Activated T-helper 1 cell treated with anti-CD3 and anti-CD28 coated beads, Interleukin-12 subunit alpha, Interleukin-12 subunit beta, Interleukin-2, Interleukin-4 antibody, amounts not matched to agents 30 ng/mL and 10 ng/mL and 1 ng/mL, durations not matched to agents 14 hours and 24 hours and 36 hours (primary cell): ENCODE results near the gene ST8SIA5. TPM values are rescaled to one million over a fixed set of nuclear protein-coding genes. Genes with fewer than 3 reads are reported as not detected.
A peak's percentile ranks its signal among the peaks of the same experiment; 100 is the strongest.
"Not testable (repeated sequence)": the region's sequence is repeated elsewhere in the genome, so short reads cannot be mapped to it uniquely, and the experiment has no call there.

Source experiments
- DNase-seq: peaks from one replicate; pipeline ENCODE4 v3.0.0; 2021; ENCODE audit warnings: low spot score
- H3K27ac Mint-ChIP-seq: one replicate; pipeline ENCODE4 v1.8.0; 2021; ENCODE audit warnings: mild to moderate bottlenecking, mixed read lengths
- H3K27me3 Mint-ChIP-seq: one replicate; pipeline ENCODE4 v1.8.0; 2022; ENCODE audit warnings: mild to moderate bottlenecking, moderate library complexity, mixed read lengths; ENCODE audit not compliant: insufficient read depth
- H3K36me3 Mint-ChIP-seq: one replicate; pipeline ENCODE4 v1.8.0; 2021; ENCODE audit warnings: low read depth, mixed read lengths
- H3K4me1 Mint-ChIP-seq: one replicate; pipeline ENCODE4 v1.8.0; 2021; ENCODE audit warnings: low read depth, mixed read lengths
- H3K4me3 Mint-ChIP-seq: one replicate; pipeline ENCODE4 v1.8.0; 2021; ENCODE audit warnings: mild to moderate bottlenecking, moderate library complexity, mixed read lengths
- H3K9me3 Mint-ChIP-seq: one replicate; pipeline ENCODE4 v1.8.0; 2021; ENCODE audit warnings: mixed read lengths
- intact Hi-C: fragments of 100-400 bp; cut with micrococcal nuclease; formaldehyde crosslinking; loops from one replicate; pipeline ENCODE4 v1.15.1; 2024
- total RNA-seq: library from RNA; stranded (reverse); gene quantifications from 2 replicates; pipeline ENCODE4 v1.2.3, GENCODE V29; 2022

Gene ST8SIA5
- not detected in 2 replicates for total RNA-seq

- Mint-ChIP-seq H3K9me3 (no peaks in the 10 kb centered on the region), H3K4me3 (peak within 1 kb of the TSS; percentile 68), H3K36me3 (no peaks in the 10 kb centered on the region), H3K27ac (no peak within 1 kb of the TSS), H3K4me1 (peaks cover 24% of the 10 kb centered on the region), H3K27me3 (peaks cover 49% of the 10 kb centered on the region)
- no peak for DNase-seq
- intact Hi-C loops = loop anchor here (2.0 to 5.0 kb wide), 3 partner anchors 160 to 498 kb away; partner anchors contain the start of genes KATNAL2 and PIAS2
Observed at GRCh38 chr18:46756559-46757201, at the start of gene ST8SIA5. ST8SIA5 (minus strand) TSS chr18:46757053; CDS start chr18:46756508, 545 bp downstream.

GRCh38 chr18:46795945-46796344 is 39.1 kb upstream of the ST8SIA5 start:
- H3K36me3 Mint-ChIP-seq, H3K27ac Mint-ChIP-seq, DNase-seq, H3K4me1 Mint-ChIP-seq, intact Hi-C loops, H3K27me3 Mint-ChIP-seq, H3K9me3 Mint-ChIP-seq, H3K4me3 Mint-ChIP-seq: not testable (repeated sequence)

- Mint-ChIP-seq H3K27me3 (no peaks in the 10 kb centered on the region), H3K4me3 (no peak overlapping the region), H3K36me3 (no peaks in the 10 kb centered on the region), H3K9me3 (no peaks in the 10 kb centered on the region), H3K27ac (no peak overlapping the region), H3K4me1 (no peaks in the 10 kb centered on the region)
- intact Hi-C loops = no loop called here
- no peak for DNase-seq
Observed at GRCh38 chr18:46794607-46795006, 37.8 kb upstream of the ST8SIA5 start.

- no peaks in the 10 kb centered on the region for H3K4me1 Mint-ChIP-seq
- no peaks in the 10 kb centered on the region for H3K9me3 Mint-ChIP-seq
- H3K4me3 Mint-ChIP-seq = no peak overlapping the region
- DNase-seq = no peak
- no peaks in the 10 kb centered on the region for H3K36me3 Mint-ChIP-seq
- H3K27ac Mint-ChIP-seq = no peak overlapping the region
- intact Hi-C loops = no loop called here
- no peaks in the 10 kb centered on the region for H3K27me3 Mint-ChIP-seq
Observed at GRCh38 chr18:46793565-46793964, 36.7 kb upstream of the ST8SIA5 start.

- no peaks in the 10 kb centered on the region for H3K36me3 Mint-ChIP-seq
- H3K4me3 Mint-ChIP-seq = no peak overlapping the region
- intact Hi-C loops = no loop called here
- H3K27me3 Mint-ChIP-seq = no peaks in the 10 kb centered on the region
- DNase-seq = no peak
- H3K4me1 Mint-ChIP-seq = no peaks in the 10 kb centered on the region
- peaks cover 4% of the 10 kb centered on the region for H3K9me3 Mint-ChIP-seq
- H3K27ac Mint-ChIP-seq = no peak overlapping the region
Observed at GRCh38 chr18:46789088-46789487, 32.2 kb upstream of the ST8SIA5 start.

GRCh38 chr18:46787674-46788073 is 30.8 kb upstream of the ST8SIA5 start:
- no peaks in the 10 kb centered on the region for H3K36me3 Mint-ChIP-seq
- no peak overlapping the region for H3K27ac Mint-ChIP-seq
- H3K9me3 Mint-ChIP-seq = peaks cover 4% of the 10 kb centered on the region
- no peaks in the 10 kb centered on the region for H3K27me3 Mint-ChIP-seq
- DNase-seq = no peak
- intact Hi-C loops = no loop called here
- H3K4me1 Mint-ChIP-seq = no peaks in the 10 kb centered on the region
- H3K4me3 Mint-ChIP-seq = no peak overlapping the region

- H3K36me3 Mint-ChIP-seq = no peaks in the 10 kb centered on the region
- intact Hi-C loops = no loop called here
- H3K4me3 Mint-ChIP-seq = no peak overlapping the region
- no peak for DNase-seq
- peaks cover 2% of the 10 kb centered on the region for H3K27me3 Mint-ChIP-seq
- no peaks in the 10 kb centered on the region for H3K4me1 Mint-ChIP-seq
- no peaks in the 10 kb centered on the region for H3K9me3 Mint-ChIP-seq
- no peak overlapping the region for H3K27ac Mint-ChIP-seq
Observed at GRCh38 chr18:46772357-46772756, 15.5 kb upstream of the ST8SIA5 start.

- Mint-ChIP-seq H3K4me3 (no peak overlapping the region), H3K27ac (no peak overlapping the region), H3K9me3 (no peaks in the 10 kb centered on the region), H3K36me3 (no peaks in the 10 kb centered on the region), H3K4me1 (no peaks in the 10 kb centered on the region), H3K27me3 (peaks cover 2% of the 10 kb centered on the region)
- DNase-seq = no peak
- intact Hi-C loops = no loop called here
Observed at GRCh38 chr18:46771141-46771540, 14.3 kb upstream of the ST8SIA5 start.

- intact Hi-C loops = no loop called here
- no peaks in the 10 kb centered on the region for H3K4me1 Mint-ChIP-seq
- H3K27me3 Mint-ChIP-seq = peaks cover 2% of the 10 kb centered on the region
- H3K9me3 Mint-ChIP-seq = no peaks in the 10 kb centered on the region
- no peak overlapping the region for H3K27ac Mint-ChIP-seq
- DNase-seq = no peak
- H3K4me3 Mint-ChIP-seq = no peak overlapping the region
- no peaks in the 10 kb centered on the region for H3K36me3 Mint-ChIP-seq
Observed at GRCh38 chr18:46770708-46771107, 13.9 kb upstream of the ST8SIA5 start.

- Mint-ChIP-seq H3K27me3 (peaks cover 13% of the 10 kb centered on the region), H3K4me1 (no peaks in the 10 kb centered on the region), H3K27ac (no peak overlapping the region), H3K9me3 (no peaks in the 10 kb centered on the region), H3K36me3 (no peaks in the 10 kb centered on the region), H3K4me3 (no peak overlapping the region)
- DNase-seq = no peak
- intact Hi-C loops = no loop called here
Observed at GRCh38 chr18:46768166-46768921, 11.5 kb upstream of the ST8SIA5 start.

- Mint-ChIP-seq H3K27me3 (peaks cover 20% of the 10 kb centered on the region), H3K9me3 (no peaks in the 10 kb centered on the region)
- intact Hi-C loops = no loop called here
Observed at GRCh38 chr18:46767217-46767616, 10.4 kb upstream of the ST8SIA5 start.

GRCh38 chr18:46764586-46764985 is 7.7 kb upstream of the ST8SIA5 start:
- peaks cover 29% of the 10 kb centered on the region for H3K27me3 Mint-ChIP-seq
- H3K36me3 Mint-ChIP-seq = no peaks in the 10 kb centered on the region
- DNase-seq = no peak
- intact Hi-C loops = no loop called here
- no peaks in the 10 kb centered on the region for H3K9me3 Mint-ChIP-seq
- H3K27ac Mint-ChIP-seq = no peak overlapping the region
- H3K4me3 Mint-ChIP-seq = no peak overlapping the region
- no peaks in the 10 kb centered on the region for H3K4me1 Mint-ChIP-seq

More at GRCh38 chr18:46767217-46767616, 10.4 kb upstream of the ST8SIA5 start:
- DNase-seq = no peak
- Mint-ChIP-seq H3K36me3 (no peaks in the 10 kb centered on the region), H3K4me1 (no peaks in the 10 kb centered on the region), H3K4me3 (no peak overlapping the region), H3K27ac (no peak overlapping the region)

GRCh38 chr18:46761059-46761769 is 4.4 kb upstream of the ST8SIA5 start:
- intact Hi-C loops = no loop called here
- H3K4me1 Mint-ChIP-seq = peaks cover 5% of the 10 kb centered on the region
- no peak for DNase-seq
- peaks cover 51% of the 10 kb centered on the region for H3K27me3 Mint-ChIP-seq
- H3K4me3 Mint-ChIP-seq = no peak overlapping the region
- H3K9me3 Mint-ChIP-seq = no peaks in the 10 kb centered on the region
- H3K36me3 Mint-ChIP-seq = no peaks in the 10 kb centered on the region
- no peak overlapping the region for H3K27ac Mint-ChIP-seq
